Ovary (tissue), 10 donors: Measurements from ENCODE around the gene NT5DC3. TPM values are rescaled to one million over a fixed set of nuclear protein-coding genes. Genes with fewer than 3 reads are reported as not detected.
A peak's percentile ranks its signal among the peaks of the same experiment; 100 is the strongest.

Experiments used
- DNase-seq, 5 donors: peaks; one replicate each; pipeline ENCODE4 v3.0.0-alpha.2; 2019 to 2020
- H3K27ac ChIP-seq, 2 donors: fragments of 200-600 bp; one replicate each; pipeline versions ENCODE4 v1.5.1 to v1.8.0; 2019 to 2022
- H3K27me3 ChIP-seq: fragments of 200-600 bp; one replicate; pipeline ENCODE4 v1.8.0; 2022
- H3K36me3 ChIP-seq: fragments of 200-600 bp; sonication (generic); one replicate; pipeline ENCODE4 v1.5.1; 2019
- H3K4me1 ChIP-seq: one replicate; pipeline ENCODE4 v1.8.1; 2013; ENCODE audit warnings: mild to moderate bottlenecking, moderate library complexity; ENCODE audit not compliant: insufficient read depth
- H3K4me3 ChIP-seq: fragments of 200-600 bp; sonication (generic); one replicate; pipeline ENCODE4 v1.5.1; 2017
- H3K9me3 ChIP-seq, 2 donors: fragments of 200-600 bp in 1 of 2; sonication (generic) in 1 of 2; one replicate each; pipeline versions ENCODE4 v1.5.1 to v1.8.1; 2013 to 2019; ENCODE audit warnings: mild to moderate bottlenecking in 1 of 2, moderate library complexity in 1 of 2
- CTCF ChIP-seq, 3 donors: fragments of 450-650 bp in 2 of 3; fragments of 200-600 bp in 1 of 3; IDR thresholded peaks; one replicate each; pipeline versions ENCODE4 v1.5.1 to v1.8.0; 2016 to 2022; ENCODE audit warnings: antibody characterized with exemption in 3 of 3, mild to moderate bottlenecking in 1 of 3
- EP300 ChIP-seq: sonication (generic); formaldehyde crosslinking; IDR thresholded peaks from one replicate; pipeline ENCODE4 v1.6.1; 2017; ENCODE audit warnings: antibody characterized with exemption
- POLR2A ChIP-seq: fragments of 450-650 bp; IDR thresholded peaks from one replicate; pipeline ENCODE4 v1.6.1; 2017; ENCODE audit warnings: antibody characterized with exemption, mild to moderate bottlenecking, moderate library complexity
- WGBS, 3 donors: extraction: QIAGEN DNeasy Blood & Tissue Kit in 1 of 3; methylation state at CpG; one replicate each; pipeline versions ENCODE4 v1.1.5 to v1.1.7; 2013 to 2017; 5-methylcytosine and 5-hydroxymethylcytosine counted together
- intact Hi-C, 4 donors: fragments of 100-400 bp; cut with DNase I; formaldehyde crosslinking; loops; one replicate each; pipeline versions ENCODE4 v1.11.0 to v1.15.1; 2022 to 2023
- long read RNA-seq, 3 donors: library from polyadenylated mRNA in 2 of 3; unstranded in 2 of 3; transcript quantifications; one replicate each; pipeline ENCODE4 v2.0.0 and lab custom pipeline, GENCODE V29; 2021 to 2026
- polyA plus RNA-seq, 2 donors: library from polyadenylated mRNA; stranded (reverse); fragments of 200-250 nt in 1 of 2; fragments of 350-450 nt in 1 of 2; fragmentation: Illumina TruSeq in 1 of 2; extraction: RNeasy Lipid Tissue Mini Kit (QIAGEN cat#74804) in 1 of 2; gene quantifications; one replicate each; pipeline ENCODE4 v1.2.3, GENCODE V29; 2013 to 2014
- total RNA-seq, 7 donors: library from RNA; depleted of rRNA in 2 of 7; stranded (reverse); fragments of >200 nt in 2 of 7; fragmentation: NEBNext Ultra II Directional in 3 of 7; extraction: Animal tissue kit (Norgen Biotek cat#: 25700) in 3 of 7; gene quantifications; one replicate each; pipeline versions ENCODE4 v1.1.0 to v1.2.4, GENCODE V29; 2016 to 2023
- donor health status: DM: no; HTN: no; CAD: no; lungs with moderate emphysema.
- donor health status: DM: no; HTN: no; CAD: no.
- donor health status: Bipolar disorder and iron deficiency.
- donor health status: DM: yes; HTN: yes; CAD: no.
- donor health status: DM: no; HTN: no; CAD: no.
- donor health status: DM: yes; HTN: yes; CAD: no.

NT5DC3 gene
- 1 to 10 TPM; 4.6 to 9.3 (median 7.5) TPM for total RNA-seq
- polyA plus RNA-seq: 1 to 10 TPM; 1.8 to 3.5 TPM
- long read RNA-seq, donor 1, partial matches to known transcripts: 0 of 2 reads
- long read RNA-seq, donor 1, other reads (novel, unspliced or antisense): 2 of 2 reads
- long read RNA-seq, donor 2: 0 reads
- long read RNA-seq, donor 3, full-length matches to known transcripts: 1 of 2 reads
- long read RNA-seq, donor 3, partial matches to known transcripts: 0 of 2 reads
- long read RNA-seq, donor 3, other reads (novel, unspliced or antisense): 1 of 2 reads

- no peaks in the 10 kb centered on the region for H3K36me3 ChIP-seq
- H3K27me3 ChIP-seq: no peaks in the 10 kb centered on the region
- DNase-seq: peak; percentile 78 to 89 (median 86)
- H3K27ac ChIP-seq: peak within 1 kb of the TSS; percentile 9 to 17
- TF ChIP-seq EP300 (no peak), POLR2A (peak; percentile 41), CTCF (IDR thresholded peaks at IDR 0.05) (peak in 2 of 3 donors; percentile 16 to 17)
- 0 to 1% (median 1%) methylated on average over 42 to 86 of the region's 86 CpGs for WGBS, 3 donors
- no peaks in the 10 kb centered on the region for H3K9me3 ChIP-seq
- intact Hi-C loops: no loop called here
- peaks cover 1% of the 10 kb centered on the region for H3K4me1 ChIP-seq
- H3K4me3 ChIP-seq: peak within 1 kb of the TSS; percentile 87
Observed at GRCh38 chr12:103840876-103841689, at the start of gene NT5DC3. NT5DC3 (minus strand) TSS chr12:103841234; CDS start chr12:103841156, 78 bp downstream.

GRCh38 chr12:103887738-103888137 lies 46.7 kb upstream of the NT5DC3 start:
- Histone ChIP-seq H3K27ac (no peak overlapping the region), H3K4me1 (no peaks in the 10 kb centered on the region), H3K27me3 (no peaks in the 10 kb centered on the region), H3K9me3 (no peaks in the 10 kb centered on the region), H3K4me3 (no peak overlapping the region), H3K36me3 (no peaks in the 10 kb centered on the region)
- 68 to 79% (median 75%) methylated on average over 1 of the region's 1 CpG for WGBS, 3 donors
- intact Hi-C loops: loop anchor here in 1 of 4 donors (10.0 kb wide), 1 partner anchor 217 kb away; no protein-coding TSS in a partner anchor
- TF ChIP-seq CTCF (IDR thresholded peaks at IDR 0.05): no peak
- no peak for DNase-seq

- intact Hi-C loops: loop anchor here in 1 of 4 donors (10.0 kb wide), 1 partner anchor 219 kb away; no protein-coding TSS in a partner anchor
- H3K27me3 ChIP-seq: no peaks in the 10 kb centered on the region
- WGBS, 3 donors: 60 to 84% (median 69%) methylated on average over 4 of the region's 4 CpGs
- H3K27ac ChIP-seq: no peak overlapping the region
- H3K9me3 ChIP-seq: no peaks in the 10 kb centered on the region
- TF ChIP-seq CTCF (IDR thresholded peaks at IDR 0.05): no peak
- no peak for TF ChIP-seq EP300
- TF ChIP-seq POLR2A: no peak
- no peak overlapping the region for H3K4me3 ChIP-seq
- DNase-seq: no peak
- no peaks in the 10 kb centered on the region for H3K4me1 ChIP-seq
- no peaks in the 10 kb centered on the region for H3K36me3 ChIP-seq
Observed at GRCh38 chr12:103886195-103886797, 45.3 kb upstream of the NT5DC3 start.

GRCh38 chr12:103884316-103884715 lies 43.3 kb upstream of the NT5DC3 start:
- intact Hi-C loops: loop anchor here in 1 of 4 donors (10.0 kb wide), 1 partner anchor 220 kb away; no protein-coding TSS in a partner anchor
- Histone ChIP-seq H3K9me3 (no peaks in the 10 kb centered on the region), H3K4me1 (no peaks in the 10 kb centered on the region), H3K27me3 (no peaks in the 10 kb centered on the region), H3K36me3 (no peaks in the 10 kb centered on the region), H3K27ac (no peak overlapping the region), H3K4me3 (no peak overlapping the region)
- 11 to 19% (median 13%) methylated on average over 4 of the region's 4 CpGs for WGBS, 3 donors
- peak in 2 of 5 donors; percentile 24 to 39 for DNase-seq
- TF ChIP-seq CTCF (IDR thresholded peaks at IDR 0.05): peak in 1 of 3 donors; percentile 37
- TF ChIP-seq EP300: no peak
